Activated T-cell treated with anti-CD3 and anti-CD28 coated beads, Interleukin-2, amount 50 U/mL, for 24 hours (primary cell): ENCODE results near the gene SAMD1.
A peak's percentile ranks its signal among the peaks of the same experiment; 100 is the strongest.
"Not testable (repeated sequence)": the region's sequence is repeated elsewhere in the genome, so short reads cannot be mapped to it uniquely, and the experiment has no call there.

ENCODE experiments used
- DNase-seq: peaks from one replicate; pipeline ENCODE4 v3.0.0-alpha.2; 2020
- H3K27ac Mint-ChIP-seq: 2 replicates; pipeline ENCODE4 v1.8.0; 2020; ENCODE audit warnings: mild to moderate bottlenecking, mixed read lengths
- H3K27me3 Mint-ChIP-seq: 2 replicates; pipeline ENCODE4 v1.8.0; 2020; ENCODE audit warnings: mixed read lengths
- H3K36me3 Mint-ChIP-seq: 2 replicates; pipeline ENCODE4 v1.8.0; 2020; ENCODE audit warnings: low read depth, mixed read lengths
- H3K4me1 Mint-ChIP-seq: 2 replicates; pipeline ENCODE4 v1.8.0; 2020; ENCODE audit warnings: low read depth, mixed read lengths
- H3K4me3 Mint-ChIP-seq: 2 replicates; pipeline ENCODE4 v1.8.0; 2020; ENCODE audit warnings: mild to moderate bottlenecking, moderate library complexity, mixed read lengths
- H3K9me3 Mint-ChIP-seq: 2 replicates; pipeline ENCODE4 v1.8.0; 2020; ENCODE audit warnings: mixed read lengths

The SAMD1 gene

GRCh38 chr19:14053032-14053431 lies 37.5 kb downstream of the SAMD1 start:
- DNase-seq: no peak
- H3K27me3 Mint-ChIP-seq: peaks cover 5% of the 10 kb centered on the region
- no peaks in the 10 kb centered on the region for H3K9me3 Mint-ChIP-seq
- no peak overlapping the region for H3K27ac Mint-ChIP-seq
- peaks cover 50% of the 10 kb centered on the region for H3K36me3 Mint-ChIP-seq
- H3K4me3 Mint-ChIP-seq: no peak overlapping the region
- peaks cover 12% of the 10 kb centered on the region for H3K4me1 Mint-ChIP-seq

- DNase-seq: no peak
- no peak overlapping the region for H3K4me3 Mint-ChIP-seq
- H3K27me3 Mint-ChIP-seq: no peaks in the 10 kb centered on the region
- H3K9me3 Mint-ChIP-seq: no peaks in the 10 kb centered on the region
- no peak overlapping the region for H3K27ac Mint-ChIP-seq
- peaks cover 8% of the 10 kb centered on the region for H3K4me1 Mint-ChIP-seq
- H3K36me3 Mint-ChIP-seq: peaks cover 56% of the 10 kb centered on the region
Measured at GRCh38 chr19:14052470-14052869, 38.1 kb downstream of the SAMD1 start.

- no peak overlapping the region for H3K4me3 Mint-ChIP-seq
- no peak for DNase-seq
- H3K9me3 Mint-ChIP-seq: no peaks in the 10 kb centered on the region
- no peak overlapping the region for H3K27ac Mint-ChIP-seq
- H3K4me1 Mint-ChIP-seq: peaks cover 7% of the 10 kb centered on the region
- H3K27me3 Mint-ChIP-seq: no peaks in the 10 kb centered on the region
- H3K36me3 Mint-ChIP-seq: peaks cover 61% of the 10 kb centered on the region
Measured at GRCh38 chr19:14051980-14052379, 38.6 kb downstream of the SAMD1 start.

GRCh38 chr19:14050961-14051360 lies 39.6 kb downstream of the SAMD1 start:
- not testable (repeated sequence) for DNase-seq, H3K27me3 Mint-ChIP-seq
- H3K36me3 Mint-ChIP-seq: peaks cover 70% of the 10 kb centered on the region

GRCh38 chr19:14050512-14050911 lies 40.0 kb downstream of the SAMD1 start:
- H3K36me3 Mint-ChIP-seq: peaks cover 74% of the 10 kb centered on the region

More at GRCh38 chr19:14050961-14051360, 39.6 kb downstream of the SAMD1 start:
- H3K4me3 Mint-ChIP-seq, H3K27ac Mint-ChIP-seq, H3K9me3 Mint-ChIP-seq: not testable (repeated sequence)
- peaks cover 11% of the 10 kb centered on the region for H3K4me1 Mint-ChIP-seq

GRCh38 chr19:14048443-14049153 lies 42.0 kb downstream of the SAMD1 start:
- Mint-ChIP-seq H3K9me3 (no peaks in the 10 kb centered on the region), H3K27ac (peak overlapping the region; percentile 52), H3K27me3 (no peaks in the 10 kb centered on the region), H3K36me3 (peaks cover 89% of the 10 kb centered on the region), H3K4me3 (no peak overlapping the region), H3K4me1 (peaks cover 12% of the 10 kb centered on the region)
- peak; percentile 87 for DNase-seq

More at GRCh38 chr19:14050512-14050911, 40.0 kb downstream of the SAMD1 start:
- DNase-seq: no peak
- Mint-ChIP-seq H3K4me3 (no peak overlapping the region), H3K4me1 (peaks cover 12% of the 10 kb centered on the region), H3K27ac (no peak overlapping the region), H3K27me3 (no peaks in the 10 kb centered on the region), H3K9me3 (no peaks in the 10 kb centered on the region)

- H3K4me1 Mint-ChIP-seq: peaks cover 12% of the 10 kb centered on the region
- H3K4me3 Mint-ChIP-seq, DNase-seq, H3K27me3 Mint-ChIP-seq, H3K27ac Mint-ChIP-seq, H3K9me3 Mint-ChIP-seq: not testable (repeated sequence)
- peaks cover 87% of the 10 kb centered on the region for H3K36me3 Mint-ChIP-seq
Measured at GRCh38 chr19:14047866-14048265, 42.7 kb downstream of the SAMD1 start.

- peaks cover 83% of the 10 kb centered on the region for H3K36me3 Mint-ChIP-seq
- peak overlapping the region; percentile 77 for H3K27ac Mint-ChIP-seq
- not testable (repeated sequence) for H3K4me3 Mint-ChIP-seq, DNase-seq, H3K27me3 Mint-ChIP-seq, H3K9me3 Mint-ChIP-seq
- peaks cover 11% of the 10 kb centered on the region for H3K4me1 Mint-ChIP-seq
Measured at GRCh38 chr19:14042659-14043608, 47.6 kb downstream of the SAMD1 start.

- no peaks in the 10 kb centered on the region for H3K27me3 Mint-ChIP-seq
- DNase-seq: no peak
- no peak overlapping the region for H3K4me3 Mint-ChIP-seq
- no peaks in the 10 kb centered on the region for H3K9me3 Mint-ChIP-seq
- H3K27ac Mint-ChIP-seq: no peak overlapping the region
- H3K4me1 Mint-ChIP-seq: peaks cover 8% of the 10 kb centered on the region
- H3K36me3 Mint-ChIP-seq: peaks cover 76% of the 10 kb centered on the region
Measured at GRCh38 chr19:14039181-14039580, 51.4 kb downstream of the SAMD1 start.
